ENCODE data around the gene SORCS2. TPM values are rescaled to one million over a fixed set of nuclear protein-coding genes. Genes with fewer than 3 reads are reported as not detected.

The SORCS2 gene
- total RNA-seq, 4 donors from 2014 or later, result 2.0 to 7.4 (median 3.6) TPM

- H3K36me3 ChIP-seq, result no peaks in the 10 kb centered on the region
- no peak for TF ChIP-seq CTCF (IDR thresholded peaks at IDR 0.05)
- TF ChIP-seq EP300 (IDR thresholded peaks at IDR 0.05), result no peak
- no peak for TF ChIP-seq POLR2A (IDR thresholded peaks at IDR 0.05)
- TF ChIP-seq POLR2AphosphoS5 (IDR thresholded peaks at IDR 0.05), result no peak
- H3K27me3 ChIP-seq, result no peaks in the 10 kb centered on the region
- no peak for ATAC-seq
- H3K4me3 ChIP-seq, result no peak overlapping the region
- 50 to 89% methylated on average over 2 of the region's 2 CpGs for WGBS, 2 donors (ENCODE audit: low coverage in 1 of 2)
- no peaks in the 10 kb centered on the region for H3K9me3 ChIP-seq
- H3K4me1 ChIP-seq, result peaks cover 0 to 32% (median 2%) of the 10 kb centered on the region in 3 donors
- no peak overlapping the region for H3K27ac ChIP-seq
These were observed 208.4 kb downstream of the SORCS2 start for GRCh38 chr4:7400671-7401298.

GRCh38 chr4:7402526-7402925 lies 210.2 kb downstream of the SORCS2 start:
- Histone ChIP-seq H3K4me3 (no peak overlapping the region), H3K4me1 (peaks cover 0 to 31% (median 2%) of the 10 kb centered on the region in 3 donors), H3K27me3 (no peaks in the 10 kb centered on the region), H3K9me3 (peaks cover 0 to 8% (median 0%) of the 10 kb centered on the region in 3 donors), H3K36me3 (no peaks in the 10 kb centered on the region), H3K27ac (peak overlapping the region in 2 of 4 donors; percentile 57 to 69)
- no peak for ATAC-seq
- no peak for TF ChIP-seq CTCF (IDR thresholded peaks at IDR 0.05)
- TF ChIP-seq POLR2A (IDR thresholded peaks at IDR 0.05), result no peak
- no peak for TF ChIP-seq POLR2AphosphoS5 (IDR thresholded peaks at IDR 0.05)
- 34 to 35% methylated on average over 4 of the region's 4 CpGs for WGBS, 2 donors (ENCODE audit: low coverage in 1 of 2)

- peak; percentile 61 for ATAC-seq
- H3K36me3 ChIP-seq, result no peaks in the 10 kb centered on the region
- WGBS, 2 donors (ENCODE audit: low coverage in 1 of 2), result 27 to 30% methylated on average over 2 to 3 of the region's 3 CpGs
These were observed 210.7 kb downstream of the SORCS2 start for GRCh38 chr4:7403001-7403400.

GRCh38 chr4:7408166-7408565 lies 215.8 kb downstream of the SORCS2 start:
- Histone ChIP-seq H3K4me1 (peaks cover 0 to 39% (median 4%) of the 10 kb centered on the region in 3 donors), H3K27ac (no peak overlapping the region), H3K9me3 (peaks cover 0 to 32% (median 0%) of the 10 kb centered on the region in 3 donors), H3K4me3 (no peak overlapping the region), H3K27me3 (no peaks in the 10 kb centered on the region), H3K36me3 (no peaks in the 10 kb centered on the region)
- 85 to 88% methylated on average over 4 of the region's 4 CpGs for WGBS, 2 donors (ENCODE audit: low coverage in 1 of 2)
- ATAC-seq, result no peak
- TF ChIP-seq POLR2A (IDR thresholded peaks at IDR 0.05), result no peak
- no peak for TF ChIP-seq CTCF (IDR thresholded peaks at IDR 0.05)
- TF ChIP-seq POLR2AphosphoS5 (IDR thresholded peaks at IDR 0.05), result no peak
- TF ChIP-seq EP300 (IDR thresholded peaks at IDR 0.05), result no peak

More at GRCh38 chr4:7403001-7403400, 210.7 kb downstream of the SORCS2 start:
- no peak overlapping the region for H3K4me3 ChIP-seq
- H3K4me1 ChIP-seq, result peaks cover 0 to 27% (median 2%) of the 10 kb centered on the region in 3 donors
- TF ChIP-seq CTCF (IDR thresholded peaks at IDR 0.05) (no peak), POLR2AphosphoS5 (IDR thresholded peaks at IDR 0.05) (peak; percentile 81)
- peaks cover 0 to 11% (median 0%) of the 10 kb centered on the region in 3 donors for H3K9me3 ChIP-seq
- peak overlapping the region in 3 of 4 donors; percentile 54 to 69 (median 57) for H3K27ac ChIP-seq
- H3K27me3 ChIP-seq, result no peaks in the 10 kb centered on the region

GRCh38 chr4:7410446-7410845 lies 218.1 kb downstream of the SORCS2 start:
- H3K4me3 ChIP-seq, result no peak overlapping the region
- peaks cover 0 to 32% (median 0%) of the 10 kb centered on the region in 3 donors for H3K9me3 ChIP-seq
- WGBS, 2 donors (ENCODE audit: low coverage in 1 of 2), result 14% methylated on average over 1 of the region's 1 CpG; no CpG with 5 or more reads in 1 of the 2 donors
- peaks cover 0 to 34% (median 4%) of the 10 kb centered on the region in 3 donors for H3K4me1 ChIP-seq
- H3K27ac ChIP-seq, result peak overlapping the region; percentile 35 to 82 (median 63)
- H3K36me3 ChIP-seq, result no peaks in the 10 kb centered on the region
- peak; percentile 65 for ATAC-seq
- TF ChIP-seq POLR2AphosphoS5 (IDR thresholded peaks at IDR 0.05), result no peak
- no peak for TF ChIP-seq EP300 (IDR thresholded peaks at IDR 0.05)
- TF ChIP-seq CTCF (IDR thresholded peaks at IDR 0.05), result no peak
- no peak for TF ChIP-seq POLR2A (IDR thresholded peaks at IDR 0.05)
- no peaks in the 10 kb centered on the region for H3K27me3 ChIP-seq
